Measurements from ENCODE around the gene KIF4B.

Gene KIF4B

GRCh38 chr5:155056644-155057269 is 43.2 kb downstream of the KIF4B start:
- no peak for DNase-seq

- no peak for DNase-seq
Measured at GRCh38 chr5:155057626-155058025, 44.1 kb downstream of the KIF4B start.

- no peak for DNase-seq
Measured at GRCh38 chr5:155064580-155064979, 51.0 kb downstream of the KIF4B start.

GRCh38 chr5:155066886-155067595 is 53.5 kb downstream of the KIF4B start:
- no peak for DNase-seq
